GM12891 (cell line): ENCODE data around the gene TALDO1.

Experiments used
- PAX5 ChIP-seq: IDR thresholded peaks from 2 replicates; pipeline ENCODE4 v1.6.1; 2011; ENCODE audit warnings: low read length, moderate library complexity, mild to moderate bottlenecking; ENCODE audit not compliant: insufficient read depth, severe bottlenecking
- POLR2A ChIP-seq: IDR thresholded peaks from 2 replicates; pipeline ENCODE4 v1.6.1; 2011; ENCODE audit warnings: low read depth, low read length, control low read depth
- POLR2AphosphoS5 ChIP-seq: IDR thresholded peaks from 2 replicates; pipeline ENCODE4 v1.6.1; 2011; ENCODE audit warnings: low read depth, low read length, control low read depth
- POU2F2 ChIP-seq: IDR thresholded peaks from 2 replicates; pipeline ENCODE4 v1.6.1; 2011; ENCODE audit warnings: low read depth, mild to moderate bottlenecking, control low read depth, low read length, moderate library complexity
- SPI1 ChIP-seq: IDR thresholded peaks from 2 replicates; pipeline ENCODE4 v1.6.1; 2011; ENCODE audit warnings: low read depth, low read length, control low read depth
- TAF1 ChIP-seq: IDR thresholded peaks from 2 replicates; pipeline ENCODE4 v1.6.1; 2011; ENCODE audit warnings: low read depth, low read length, control low read depth

DNA sequence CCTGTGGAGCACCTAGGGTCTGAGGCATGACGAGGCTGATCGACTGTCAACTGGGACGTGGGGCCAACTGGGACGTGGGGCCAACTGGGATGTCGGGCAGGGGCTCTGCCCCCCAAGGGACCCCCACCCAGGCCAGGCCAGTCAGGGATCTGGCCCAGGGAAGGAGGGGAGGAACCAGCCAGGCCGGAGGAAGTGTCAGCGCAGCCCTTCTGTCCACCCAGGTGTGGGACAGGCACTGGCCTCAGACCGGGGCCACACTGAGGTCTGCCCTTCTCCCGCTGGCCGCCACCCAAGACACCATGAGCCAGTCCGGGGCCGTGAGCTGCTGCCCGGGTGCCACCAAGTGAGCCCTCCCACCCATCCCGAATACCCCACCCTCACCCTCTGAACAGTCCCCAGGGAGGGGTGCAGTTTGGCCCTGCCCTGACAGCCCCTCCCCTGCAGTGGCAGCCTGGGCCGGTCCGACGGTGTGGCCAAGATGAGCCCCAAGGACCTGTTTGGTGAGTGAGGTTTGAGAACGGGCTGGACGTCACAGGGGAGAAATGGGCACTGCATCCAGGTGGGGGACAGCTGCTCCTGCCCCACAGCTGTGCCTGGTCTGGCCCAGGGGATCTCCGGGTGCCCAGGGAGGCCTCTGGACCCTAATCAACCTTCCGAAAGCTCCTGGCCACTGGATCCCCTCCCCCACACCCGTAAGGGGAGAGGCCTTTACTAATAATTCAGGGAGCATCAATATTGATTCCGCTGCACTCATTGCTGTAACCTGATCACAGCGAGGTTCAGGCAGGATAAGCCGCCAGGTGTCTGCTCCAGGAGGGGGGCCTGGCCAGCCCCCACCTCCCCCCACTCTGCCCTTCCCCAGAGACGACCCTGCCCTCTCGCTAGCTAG, 37.9 kb upstream of the TALDO1 start:
- TF ChIP-seq POLR2A = no peak
- TF ChIP-seq PAX5 = no peak
- TF ChIP-seq POLR2AphosphoS5 = no peak
- no peak for TF ChIP-seq SPI1
- TF ChIP-seq TAF1 = no peak
- TF ChIP-seq POU2F2 = no peak
